GM21515 (cell line): ENCODE results near the gene CCRL2.
"Not testable (repeated sequence)": the region's sequence is repeated elsewhere in the genome, so short reads cannot be mapped to it uniquely, and the experiment has no call there.

Source experiments
- ATAC-seq: cut with Tn5 transposase; IDR thresholded peaks from one replicate; pipeline ENCODE4 v1.9.1; 2021; ENCODE audit not compliant: unreplicated experiment

Gene CCRL2

GRCh38 chr3:46427916-46428833, 21.1 kb downstream of the CCRL2 start:
- no peak for ATAC-seq

GRCh38 chr3:46429250-46429649, 22.2 kb downstream of the CCRL2 start:
- no peak for ATAC-seq

GRCh38 chr3:46429671-46430070, 22.6 kb downstream of the CCRL2 start:
- ATAC-seq: no peak

GRCh38 chr3:46430879-46431278, 23.8 kb downstream of the CCRL2 start:
- not testable (repeated sequence) for ATAC-seq

GRCh38 chr3:46431905-46432304, 24.8 kb downstream of the CCRL2 start:
- not testable (repeated sequence) for ATAC-seq

- not testable (repeated sequence) for ATAC-seq
Measured at GRCh38 chr3:46433118-46433517, 26.1 kb downstream of the CCRL2 start.

- no peak for ATAC-seq
Measured at GRCh38 chr3:46433841-46434240, 26.8 kb downstream of the CCRL2 start.

- ATAC-seq: no peak
Measured at GRCh38 chr3:46435081-46435726, 28.1 kb downstream of the CCRL2 start.

GRCh38 chr3:46438831-46439230, 31.8 kb downstream of the CCRL2 start:
- no peak for ATAC-seq

- ATAC-seq: peak; percentile 70
Measured at GRCh38 chr3:46440531-46441294, 33.7 kb downstream of the CCRL2 start.

GRCh38 chr3:46442576-46443530, 35.8 kb downstream of the CCRL2 start:
- ATAC-seq: no peak

- no peak for ATAC-seq
Measured at GRCh38 chr3:46447228-46447985, 40.3 kb downstream of the CCRL2 start.

GRCh38 chr3:46448721-46449120, 41.7 kb downstream of the CCRL2 start:
- ATAC-seq: no peak

- ATAC-seq: no peak
Measured at GRCh38 chr3:46449755-46450552, 42.9 kb downstream of the CCRL2 start.

GRCh38 chr3:46453526-46454208, 46.6 kb downstream of the CCRL2 start:
- no peak for ATAC-seq

- no peak for ATAC-seq
Measured at GRCh38 chr3:46454209-46454595, 47.1 kb downstream of the CCRL2 start.

GRCh38 chr3:46454606-46455005, 47.5 kb downstream of the CCRL2 start:
- ATAC-seq: no peak
